Measurements from ENCODE around the gene ZNF837.

The ZNF837 gene

GRCh38 chr19:58366585-58367430 is 14.0 kb downstream of the ZNF837 start:
- no peaks in the 10 kb centered on the region for H3K27me3 ChIP-seq (ENCODE audit: control insufficient read depth, insufficient read depth, low read length)
- no peak overlapping the region for H3K4me3 ChIP-seq (ENCODE audit: low read depth, low read length)
- H3K4me1 ChIP-seq (ENCODE audit: control insufficient read depth, insufficient read depth, low read length) = no peaks in the 10 kb centered on the region
- H3K36me3 ChIP-seq (ENCODE audit: control insufficient read depth, insufficient read depth, low read length) = no peaks in the 10 kb centered on the region
- no peak overlapping the region for H3K9ac ChIP-seq (ENCODE audit: low read length)
- H3K9me3 ChIP-seq (ENCODE audit: control insufficient read depth, insufficient read depth, low read depth, low read length) = no peaks in the 10 kb centered on the region
- H3K27ac ChIP-seq (ENCODE audit: low read depth, low read length) = no peak overlapping the region

- H3K36me3 ChIP-seq (ENCODE audit: control insufficient read depth, insufficient read depth, low read length) = no peaks in the 10 kb centered on the region
- H3K27ac ChIP-seq (ENCODE audit: low read depth, low read length) = no peak overlapping the region
- no peaks in the 10 kb centered on the region; the same call in 1 of the 2 replicates for H3K4me1 ChIP-seq (ENCODE audit: control insufficient read depth, insufficient read depth, low read length)
- H3K27me3 ChIP-seq (ENCODE audit: control insufficient read depth, insufficient read depth, low read length) = no peaks in the 10 kb centered on the region
- no peak overlapping the region for H3K9ac ChIP-seq (ENCODE audit: low read length)
- H3K4me3 ChIP-seq (ENCODE audit: low read depth, low read length) = no peak overlapping the region
- H3K9me3 ChIP-seq (ENCODE audit: control insufficient read depth, insufficient read depth, low read depth, low read length) = no peaks in the 10 kb centered on the region
Observed at GRCh38 chr19:58364146-58364545, 16.7 kb downstream of the ZNF837 start.

- Histone ChIP-seq H3K36me3 (ENCODE audit: control insufficient read depth, insufficient read depth, low read length) (no peaks in the 10 kb centered on the region), H3K27ac (ENCODE audit: low read depth, low read length) (peak within 1 kb of the TSS; percentile 91), H3K27me3 (ENCODE audit: control insufficient read depth, insufficient read depth, low read length) (no peaks in the 10 kb centered on the region), H3K4me3 (ENCODE audit: low read depth, low read length) (peak within 1 kb of the TSS; percentile 92), H3K9me3 (ENCODE audit: control insufficient read depth, insufficient read depth, low read depth, low read length) (no peaks in the 10 kb centered on the region), H3K4me1 (ENCODE audit: control insufficient read depth, insufficient read depth, low read length) (peaks cover 6% of the 10 kb centered on the region), H3K9ac (ENCODE audit: low read length) (peak within 1 kb of the TSS; percentile 94)
Observed at GRCh38 chr19:58362272-58362994, 18.4 kb downstream of the ZNF837 start, which contains the start of gene ZNF497. TSS of gene ZNF497 (minus strand) at chr19:58362751. CDS start at chr19:58357635, 5,116 bp downstream.

- H3K4me3 ChIP-seq (ENCODE audit: low read depth, low read length) = peak overlapping the region; percentile 92
- H3K36me3 ChIP-seq (ENCODE audit: control insufficient read depth, insufficient read depth, low read length) = no peaks in the 10 kb centered on the region
- H3K27ac ChIP-seq (ENCODE audit: low read depth, low read length) = peak overlapping the region; percentile 91
- peak overlapping the region; percentile 94 for H3K9ac ChIP-seq (ENCODE audit: low read length)
- peaks cover 8% of the 10 kb centered on the region for H3K4me1 ChIP-seq (ENCODE audit: control insufficient read depth, insufficient read depth, low read length)
- H3K27me3 ChIP-seq (ENCODE audit: control insufficient read depth, insufficient read depth, low read length) = no peaks in the 10 kb centered on the region
- no peaks in the 10 kb centered on the region for H3K9me3 ChIP-seq (ENCODE audit: control insufficient read depth, insufficient read depth, low read depth, low read length)
Observed at GRCh38 chr19:58361900-58362271, 18.9 kb downstream of the ZNF837 start.

GRCh38 chr19:58357481-58358145 is 23.2 kb downstream of the ZNF837 start:
- Histone ChIP-seq H3K9ac (ENCODE audit: low read length) (no peak overlapping the region), H3K9me3 (ENCODE audit: control insufficient read depth, insufficient read depth, low read depth, low read length) (no peaks in the 10 kb centered on the region), H3K27ac (ENCODE audit: low read depth, low read length) (no peak overlapping the region), H3K4me3 (ENCODE audit: low read depth, low read length) (no peak overlapping the region), H3K36me3 (ENCODE audit: control insufficient read depth, insufficient read depth, low read length) (no peaks in the 10 kb centered on the region), H3K27me3 (ENCODE audit: control insufficient read depth, insufficient read depth, low read length) (no peaks in the 10 kb centered on the region; the same call in 1 of the 2 replicates), H3K4me1 (ENCODE audit: control insufficient read depth, insufficient read depth, low read length) (peaks cover 8% of the 10 kb centered on the region)

GRCh38 chr19:58356766-58357480 is 23.9 kb downstream of the ZNF837 start:
- Histone ChIP-seq H3K9me3 (ENCODE audit: control insufficient read depth, insufficient read depth, low read depth, low read length) (no peaks in the 10 kb centered on the region), H3K36me3 (ENCODE audit: control insufficient read depth, insufficient read depth, low read length) (no peaks in the 10 kb centered on the region), H3K27me3 (ENCODE audit: control insufficient read depth, insufficient read depth, low read length) (no peaks in the 10 kb centered on the region; the same call in 1 of the 2 replicates), H3K4me1 (ENCODE audit: control insufficient read depth, insufficient read depth, low read length) (peaks cover 8% of the 10 kb centered on the region), H3K27ac (ENCODE audit: low read depth, low read length) (no peak overlapping the region), H3K4me3 (ENCODE audit: low read depth, low read length) (peak overlapping the region; percentile 10; the same call in 1 of the 2 replicates), H3K9ac (ENCODE audit: low read length) (no peak overlapping the region)

GRCh38 chr19:58355908-58356765 is 24.7 kb downstream of the ZNF837 start:
- Histone ChIP-seq H3K36me3 (ENCODE audit: control insufficient read depth, insufficient read depth, low read length) (no peaks in the 10 kb centered on the region; the same call in 1 of the 2 replicates), H3K27me3 (ENCODE audit: control insufficient read depth, insufficient read depth, low read length) (no peaks in the 10 kb centered on the region; the same call in 1 of the 2 replicates), H3K9me3 (ENCODE audit: control insufficient read depth, insufficient read depth, low read depth, low read length) (no peaks in the 10 kb centered on the region), H3K27ac (ENCODE audit: low read depth, low read length) (no peak overlapping the region), H3K4me1 (ENCODE audit: control insufficient read depth, insufficient read depth, low read length) (peaks cover 8% of the 10 kb centered on the region), H3K9ac (ENCODE audit: low read length) (no peak overlapping the region), H3K4me3 (ENCODE audit: low read depth, low read length) (peak overlapping the region; percentile 10; the same call in 1 of the 2 replicates)

- Histone ChIP-seq H3K9me3 (ENCODE audit: control insufficient read depth, insufficient read depth, low read depth, low read length) (no peaks in the 10 kb centered on the region), H3K27me3 (ENCODE audit: control insufficient read depth, insufficient read depth, low read length) (no peaks in the 10 kb centered on the region; the same call in 1 of the 2 replicates), H3K4me1 (ENCODE audit: control insufficient read depth, insufficient read depth, low read length) (peaks cover 8% of the 10 kb centered on the region), H3K4me3 (ENCODE audit: low read depth, low read length) (no peak overlapping the region), H3K27ac (ENCODE audit: low read depth, low read length) (no peak overlapping the region), H3K9ac (ENCODE audit: low read length) (no peak overlapping the region), H3K36me3 (ENCODE audit: control insufficient read depth, insufficient read depth, low read length) (no peaks in the 10 kb centered on the region; the same call in 1 of the 2 replicates)
Observed at GRCh38 chr19:58355215-58355796, 25.5 kb downstream of the ZNF837 start.

GRCh38 chr19:58354478-58355030 is 26.3 kb downstream of the ZNF837 start:
- H3K4me3 ChIP-seq (ENCODE audit: low read depth, low read length) = no peak overlapping the region
- no peaks in the 10 kb centered on the region; the same call in 1 of the 2 replicates for H3K36me3 ChIP-seq (ENCODE audit: control insufficient read depth, insufficient read depth, low read length)
- peaks cover 8% of the 10 kb centered on the region for H3K4me1 ChIP-seq (ENCODE audit: control insufficient read depth, insufficient read depth, low read length)
- no peaks in the 10 kb centered on the region; the same call in 1 of the 2 replicates for H3K27me3 ChIP-seq (ENCODE audit: control insufficient read depth, insufficient read depth, low read length)
- H3K27ac ChIP-seq (ENCODE audit: low read depth, low read length) = no peak overlapping the region
- H3K9ac ChIP-seq (ENCODE audit: low read length) = no peak overlapping the region
- no peaks in the 10 kb centered on the region for H3K9me3 ChIP-seq (ENCODE audit: control insufficient read depth, insufficient read depth, low read depth, low read length)

Measured in HUES6 (cell line).